HepG2 (cell line): ENCODE results near the gene PRRT2. TPM values are rescaled to one million over a fixed set of nuclear protein-coding genes. Genes with fewer than 3 reads are reported as not detected.

ENCODE experiments used
- ARHGAP35 ChIP-seq: sonication (generic); formaldehyde crosslinking; IDR thresholded peaks from 2 replicates; pipeline ENCODE4 v1.9.0; 2022; ENCODE audit warnings: mild to moderate bottlenecking, inconsistent platforms, moderate library complexity, missing genetic modification reagents, borderline replicate concordance
- CREM ChIP-seq, 2 experiments: sonication (generic) in 1 of 2; formaldehyde crosslinking in 1 of 2; IDR thresholded peaks; 2 replicates each; pipeline versions ENCODE4 v1.4.0 to v1.6.1; 2016 to 2020; ENCODE audit warnings: antibody characterized with exemption in 1 of 2, mild to moderate bottlenecking in 1 of 2, missing genetic modification reagents in 1 of 2
- E2F2 ChIP-seq: sonication (generic); formaldehyde crosslinking; IDR thresholded peaks from 2 replicates; pipeline ENCODE4 v1.4.0; 2020; ENCODE audit warnings: missing genetic modification reagents, borderline replicate concordance
- ELF4 ChIP-seq: sonication (generic); formaldehyde crosslinking; IDR thresholded peaks from 2 replicates; pipeline ENCODE4 v1.5.0; 2020; ENCODE audit warnings: missing genetic modification reagents, mild to moderate bottlenecking, moderate library complexity, borderline replicate concordance
- EZH2 ChIP-seq: conservative IDR thresholded peaks from 2 replicates; pipeline ENCODE4 v1.6.1; 2012; ENCODE audit warnings: mild to moderate bottlenecking, low read depth, low read length, moderate library complexity
- HOXA3 ChIP-seq: sonication (generic); formaldehyde crosslinking; IDR thresholded peaks from 2 replicates; pipeline ENCODE4 v1.5.0; 2020; ENCODE audit warnings: missing genetic modification reagents
- NFYB ChIP-seq: sonication (generic); formaldehyde crosslinking; IDR thresholded peaks from 2 replicates; pipeline ENCODE4 v1.4.0; 2020; ENCODE audit warnings: missing genetic modification reagents
- POLR2A ChIP-seq, 2 experiments: IDR thresholded peaks; 2 replicates each; pipeline ENCODE4 v1.6.1; 2011; ENCODE audit warnings: low read depth in 2 of 2, low read length in 2 of 2, mild to moderate bottlenecking in 1 of 2, moderate library complexity in 1 of 2; ENCODE audit not compliant: insufficient read depth in 1 of 2
- SIX1 ChIP-seq: sonication (generic); formaldehyde crosslinking; IDR thresholded peaks from 2 replicates; pipeline ENCODE4 v1.4.0; 2020; ENCODE audit warnings: missing genetic modification reagents, borderline replicate concordance
- SRY ChIP-seq: sonication (generic); formaldehyde crosslinking; IDR thresholded peaks from 2 replicates; pipeline ENCODE4 v1.8.0; 2022; ENCODE audit warnings: mild to moderate bottlenecking, missing genetic modification reagents
- TFE3 ChIP-seq: IDR thresholded peaks from 2 replicates; pipeline ENCODE4 v1.6.1; 2016
- TGIF2 ChIP-seq: IDR thresholded peaks from 2 replicates; pipeline ENCODE4 v1.6.1; 2016; ENCODE audit warnings: control low read depth, missing compliant biosample characterization
- ZBTB25 ChIP-seq: IDR thresholded peaks from 2 replicates; pipeline ENCODE4 v1.6.1; 2018; ENCODE audit warnings: missing genetic modification reagents
- ZNF280D ChIP-seq: sonication (generic); formaldehyde crosslinking; IDR thresholded peaks from 2 replicates; pipeline ENCODE4 v1.5.1; 2020; ENCODE audit warnings: mild to moderate bottlenecking, missing genetic modification reagents
- ZNF451 ChIP-seq: sonication (generic); formaldehyde crosslinking; IDR thresholded peaks from 2 replicates; pipeline ENCODE4 v1.5.0; 2020; ENCODE audit warnings: mild to moderate bottlenecking, missing genetic modification reagents
- ZNF557 ChIP-seq: sonication (generic); formaldehyde crosslinking; IDR thresholded peaks from 2 replicates; pipeline ENCODE4 v1.4.0; 2020; ENCODE audit warnings: missing genetic modification reagents
- polyA plus RNA-seq, 8 experiments: library from polyadenylated mRNA; depleted of rRNA in 3 of 8; stranded (reverse) in 7 of 8; unstranded in 1 of 8; fragments of >200 nt; fragmentation: Illumina TruSeq in 4 of 8; extraction: Trizol in 4 of 8; gene quantifications; 2 replicates each; pipeline versions ENCODE4 v1.2.1 to v1.2.3, GENCODE V29; 2011 to 2016; ENCODE audit warnings: low read depth in 4 of 8, missing spikeins in 1 of 8, mixed read lengths in 1 of 8; ENCODE audit not compliant: insufficient read depth in 1 of 8
- total RNA-seq, 5 experiments: library from RNA; depleted of rRNA; stranded (reverse); fragments of >200 nt; fragmentation: Illumina TruSeq; extraction: Trizol; gene quantifications; 2 replicates each; pipeline ENCODE4 v1.2.3, GENCODE V29; 2016; ENCODE audit warnings: low read depth in 1 of 5
- TF ChIP-seq, protein P1 (sequence below): IDR thresholded peaks from 2 replicates; pipeline ENCODE4 v1.6.1; 2016; ENCODE audit warnings: low read depth
- TF ChIP-seq, protein P2 (sequence below): sonication (generic); formaldehyde crosslinking; IDR thresholded peaks from 2 replicates; pipeline ENCODE4 v1.8.0; 2022; ENCODE audit warnings: mild to moderate bottlenecking, missing genetic modification reagents, moderate library complexity
- TF ChIP-seq, protein P3 (sequence below): sonication (generic); formaldehyde crosslinking; IDR thresholded peaks from 2 replicates; pipeline ENCODE4 v1.5.1; 2020; ENCODE audit warnings: missing genetic modification reagents, mild to moderate bottlenecking, borderline replicate concordance

PRRT2 gene
- total and polyA plus RNA-seq, 2 of the 13 experiments (the other 11 are each of a cell fraction or from before 2014, with no cell fraction given), result 0.51 to 1.1 TPM

DNA sequence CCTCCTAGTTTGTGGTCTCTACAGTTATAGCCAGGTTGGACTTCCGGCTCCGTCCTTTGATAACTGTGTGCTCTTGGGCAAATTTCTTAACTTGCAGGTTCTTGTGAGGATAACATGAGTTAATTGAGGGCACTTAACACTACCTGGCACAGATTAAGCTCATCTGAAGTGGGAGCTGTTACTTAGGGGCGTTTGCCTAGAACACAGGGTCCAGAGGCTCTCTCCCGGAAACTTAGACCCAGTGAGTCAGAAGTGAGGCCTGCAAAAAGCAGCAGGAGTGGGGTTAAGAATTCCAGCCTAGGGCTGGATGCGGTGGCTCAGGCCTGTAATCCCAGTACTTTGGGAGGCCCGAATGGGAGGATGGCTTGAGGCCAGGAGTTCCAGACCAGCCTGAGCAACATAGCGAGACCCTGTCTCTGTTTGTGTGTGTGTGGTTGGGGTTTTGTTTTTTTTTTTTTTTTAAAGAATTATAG lies 9.7 kb downstream of the PRRT2 start (continued):
- no peak for TF ChIP-seq NFYB
- TF ChIP-seq HOXA3 (CRISPR knock-in tag), result no peak
- TF ChIP-seq TFE3 (CRISPR knock-in tag), result no peak
- no peak for TF ChIP-seq ARHGAP35 (CRISPR knock-in tag)
- no peak for TF ChIP-seq POLR2A (IDR thresholded peaks at IDR 0.05; ENCODE audit: insufficient read depth in 1 of 2, low read depth in 2 of 2, low read length in 2 of 2)
- TF ChIP-seq, protein P1, sequence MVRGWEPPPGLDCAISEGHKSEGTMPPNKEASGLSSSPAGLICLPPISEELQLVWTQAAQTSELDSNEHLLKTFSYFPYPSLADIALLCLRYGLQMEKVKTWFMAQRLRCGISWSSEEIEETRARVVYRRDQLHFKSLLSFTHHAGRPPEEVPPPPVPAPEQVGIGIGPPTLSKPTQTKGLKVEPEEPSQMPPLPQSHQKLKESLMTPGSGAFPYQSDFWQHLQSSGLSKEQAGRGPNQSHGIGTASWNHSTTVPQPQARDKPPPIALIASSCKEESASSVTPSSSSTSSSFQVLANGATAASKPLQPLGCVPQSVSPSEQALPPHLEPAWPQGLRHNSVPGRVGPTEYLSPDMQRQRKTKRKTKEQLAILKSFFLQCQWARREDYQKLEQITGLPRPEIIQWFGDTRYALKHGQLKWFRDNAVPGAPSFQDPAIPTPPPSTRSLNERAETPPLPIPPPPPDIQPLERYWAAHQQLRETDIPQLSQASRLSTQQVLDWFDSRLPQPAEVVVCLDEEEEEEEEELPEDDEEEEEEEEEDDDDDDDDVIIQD (CRISPR knock-in tag), result no peak; the same call in 1 of the 2 replicates
- no peak for TF ChIP-seq ZNF557 (CRISPR knock-in tag)
- no peak for TF ChIP-seq ELF4 (CRISPR knock-in tag)
- no peak for TF ChIP-seq ZBTB25
- no peak for TF ChIP-seq ZNF280D (CRISPR knock-in tag)
- TF ChIP-seq E2F2, result no peak
- TF ChIP-seq, protein P2, sequence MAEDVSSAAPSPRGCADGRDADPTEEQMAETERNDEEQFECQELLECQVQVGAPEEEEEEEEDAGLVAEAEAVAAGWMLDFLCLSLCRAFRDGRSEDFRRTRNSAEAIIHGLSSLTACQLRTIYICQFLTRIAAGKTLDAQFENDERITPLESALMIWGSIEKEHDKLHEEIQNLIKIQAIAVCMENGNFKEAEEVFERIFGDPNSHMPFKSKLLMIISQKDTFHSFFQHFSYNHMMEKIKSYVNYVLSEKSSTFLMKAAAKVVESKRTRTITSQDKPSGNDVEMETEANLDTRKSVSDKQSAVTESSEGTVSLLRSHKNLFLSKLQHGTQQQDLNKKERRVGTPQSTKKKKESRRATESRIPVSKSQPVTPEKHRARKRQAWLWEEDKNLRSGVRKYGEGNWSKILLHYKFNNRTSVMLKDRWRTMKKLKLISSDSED (CRISPR knock-in tag), result no peak
- TF ChIP-seq TGIF2 (CRISPR knock-in tag), result 0 out of 2 replicates have a peak, but pooled peaks have one; percentile 26
- TF ChIP-seq SIX1, result no peak
- TF ChIP-seq, protein P3, sequence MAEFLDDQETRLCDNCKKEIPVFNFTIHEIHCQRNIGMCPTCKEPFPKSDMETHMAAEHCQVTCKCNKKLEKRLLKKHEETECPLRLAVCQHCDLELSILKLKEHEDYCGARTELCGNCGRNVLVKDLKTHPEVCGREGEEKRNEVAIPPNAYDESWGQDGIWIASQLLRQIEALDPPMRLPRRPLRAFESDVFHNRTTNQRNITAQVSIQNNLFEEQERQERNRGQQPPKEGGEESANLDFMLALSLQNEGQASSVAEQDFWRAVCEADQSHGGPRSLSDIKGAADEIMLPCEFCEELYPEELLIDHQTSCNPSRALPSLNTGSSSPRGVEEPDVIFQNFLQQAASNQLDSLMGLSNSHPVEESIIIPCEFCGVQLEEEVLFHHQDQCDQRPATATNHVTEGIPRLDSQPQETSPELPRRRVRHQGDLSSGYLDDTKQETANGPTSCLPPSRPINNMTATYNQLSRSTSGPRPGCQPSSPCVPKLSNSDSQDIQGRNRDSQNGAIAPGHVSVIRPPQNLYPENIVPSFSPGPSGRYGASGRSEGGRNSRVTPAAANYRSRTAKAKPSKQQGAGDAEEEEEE (CRISPR knock-in tag), result no peak
- no peak for TF ChIP-seq CREM (IDR thresholded peaks at IDR 0.05)
- no peak for TF ChIP-seq CREM (CRISPR knock-in tag; IDR thresholded peaks at IDR 0.05)
- no peak for TF ChIP-seq ZNF451 (CRISPR knock-in tag)
- TF ChIP-seq SRY (CRISPR knock-in tag), result no peak
- no peak for TF ChIP-seq EZH2
